K562 (cell line): ENCODE data around the gene RNF26. TPM values are rescaled to one million over a fixed set of nuclear protein-coding genes. Genes with fewer than 3 reads are reported as not detected.

Experiments used
- ATAC-seq: fragments of 200-7000 bp; cut with Tn5 transposase; 3 replicates; pipeline ENCODE4 v1.9.1; 2020; ENCODE audit warnings: moderate library complexity
- BruUV-seq: library from RNA; stranded (reverse); fragments of 400-500 nt; replicated peaks from 2 replicates; lab custom pipeline; 2021; lab: Mats Ljungman, UMichigan
- CTCF ChIA-PET: fragments of 300-600 bp; formaldehyde crosslinking; extraction: SDS; loops from one replicate; lab custom pipeline; 2021; ENCODE audit warnings: low intra/inter-chr PET ratio; lab: Yijun Ruan, JAX
- POLR2A ChIA-PET: fragments of 300-600, 350-650 bp; sonication (Branson Sonifier 250); formaldehyde crosslinking; extraction: SDS; loops from one replicate; lab custom pipeline; 2021; ENCODE audit warnings: antibody characterized with exemption, inconsistent platforms; lab: Yijun Ruan, JAX
- DNase-seq, 4 experiments: peaks; one replicate each; pipeline versions ENCODE4 v3.0.0 to v3.0.0-alpha.2; 2011 to 2018; ENCODE audit warnings: low spot score in 3 of 4, mixed read lengths in 3 of 4; ENCODE audit errors: extremely low read depth in 1 of 4
- FAIRE-seq: peaks from 2 replicates; lab custom pipeline; 2011; peaks lifted over from hg19 to GRCh38; lab: Jason Lieb, UNC
- H2AFZ ChIP-seq: 2 replicates; pipeline ENCODE4 v1.6.0; 2011; ENCODE audit warnings: low read depth, low read length, control low read depth, inconsistent platforms
- H3K27ac ChIP-seq: fragments of 200-600 bp; 3 replicates; pipeline ENCODE4 v1.8.0; 2011; ENCODE audit warnings: low read depth, mild to moderate bottlenecking, control low read depth, inconsistent platforms, low read length, moderate library complexity, mixed read lengths; ENCODE audit errors: extremely low read depth
- H3K27me3 ChIP-seq, 2 experiments: fragments of 300-600 bp in 1 of 2; 2 replicates in 1 of 2; 3 replicates in 1 of 2; pipeline versions ENCODE4 v1.6.0 to v1.8.0; 2011; ENCODE audit warnings: inconsistent platforms in 2 of 2, low read length in 2 of 2, mild to moderate bottlenecking in 1 of 2, mixed read lengths in 1 of 2, moderate library complexity in 1 of 2; ENCODE audit not compliant: control insufficient read depth in 2 of 2, insufficient read depth in 2 of 2
- H3K36me3 ChIP-seq: fragments of 300-600 bp; 3 replicates; pipeline ENCODE4 v1.8.0; 2011; ENCODE audit warnings: mild to moderate bottlenecking, low read length, inconsistent platforms; ENCODE audit not compliant: control insufficient read depth, insufficient read depth
- H3K4me1 ChIP-seq, 2 experiments: fragments of 200-600 bp in 1 of 2; replicated peaks in 1 of 2; 2 replicates in 1 of 2; 3 replicates in 1 of 2; pipeline versions ENCODE4 v1.5.1 to v1.8.0; 2011; ENCODE audit warnings: inconsistent platforms in 2 of 2, low read length in 2 of 2, mild to moderate bottlenecking in 1 of 2, mixed read lengths in 1 of 2, moderate library complexity in 1 of 2; ENCODE audit not compliant: control insufficient read depth in 2 of 2, insufficient read depth in 2 of 2
- H3K4me2 ChIP-seq: 2 replicates; pipeline ENCODE4 v1.6.1; 2011; ENCODE audit warnings: low read length, control low read depth, inconsistent platforms, mixed read lengths; ENCODE audit not compliant: insufficient read depth
- H3K4me3 ChIP-seq: fragments of 200-600 bp; sonication (generic), shearing (Covaris generic); 2 replicates; pipeline ENCODE4 v1.5.1; 2016; ENCODE audit warnings: control low read depth, inconsistent platforms
- H3K79me2 ChIP-seq: fragments of 200-600 bp; 3 replicates; pipeline ENCODE4 v1.8.0; 2011; ENCODE audit warnings: low read length, inconsistent platforms; ENCODE audit not compliant: control insufficient read depth, insufficient read depth
- H3K9ac ChIP-seq, 2 experiments: 2 replicates each; pipeline versions ENCODE4 v1.6.0 to v1.6.1; 2011; ENCODE audit warnings: low read depth in 2 of 2, low read length in 2 of 2, control low read depth in 1 of 2, inconsistent platforms in 1 of 2, mild to moderate bottlenecking in 1 of 2, mixed read lengths in 1 of 2; ENCODE audit not compliant: insufficient read depth in 1 of 2
- H3K9me1 ChIP-seq: one replicate; pipeline ENCODE4 v1.6.0; 2011; ENCODE audit warnings: inconsistent platforms, mild to moderate bottlenecking, low read length, moderate library complexity; ENCODE audit not compliant: control insufficient read depth, insufficient read depth
- H3K9me3 ChIP-seq: replicated peaks from 2 replicates; pipeline ENCODE4 v1.5.1; 2011; ENCODE audit warnings: low read depth, low read length, inconsistent platforms; ENCODE audit not compliant: control insufficient read depth, insufficient read depth
- H4K20me1 ChIP-seq: replicated peaks from 2 replicates; pipeline ENCODE4 v1.6.1; 2011; ENCODE audit warnings: low read length, inconsistent platforms, mixed read lengths; ENCODE audit not compliant: control insufficient read depth, insufficient read depth
- CEBPZ ChIP-seq: fragments of 150-350 bp; IDR thresholded peaks from 2 replicates; pipeline ENCODE4 v1.6.1; 2014; ENCODE audit warnings: low read depth, mild to moderate bottlenecking, low read length, borderline replicate concordance
- CTCF ChIP-seq, 3 experiments: IDR thresholded peaks in 2 of 3; conservative IDR thresholded peaks in 1 of 3; 2 replicates each; pipeline ENCODE4 v1.5.1; 2011 to 2012; ENCODE audit warnings: low read length in 3 of 3, mild to moderate bottlenecking in 3 of 3, control low read depth in 2 of 3, improper control_type of control experiment in 1 of 3, inconsistent platforms in 1 of 3, low read depth in 1 of 3, mixed read lengths in 1 of 3, moderate library complexity in 1 of 3; ENCODE audit not compliant: insufficient read depth in 2 of 3
- KDM5B ChIP-seq: fragments of 200-600 bp; sonication (generic); IDR thresholded peaks from 2 replicates; pipeline ENCODE4 v1.6.1; 2012; ENCODE audit warnings: low read depth, mild to moderate bottlenecking, moderate library complexity, low read length, control low read depth, inconsistent platforms; ENCODE audit not compliant: insufficient replicate concordance
- MYNN ChIP-seq, 2 experiments: sonication (generic); formaldehyde crosslinking in 1 of 2; IDR thresholded peaks; 2 replicates each; pipeline versions ENCODE4 v1.5.0 to v1.6.1; 2016 to 2020; ENCODE audit warnings: antibody characterized with exemption in 1 of 2, missing genetic modification reagents in 1 of 2
- NBN ChIP-seq: fragments of 450-650 bp; IDR thresholded peaks from 2 replicates; pipeline ENCODE4 v1.6.1; 2016; ENCODE audit warnings: low read depth, mild to moderate bottlenecking
- POLR2AphosphoS2 ChIP-seq: IDR thresholded peaks from 2 replicates; pipeline ENCODE4 v1.6.1; 2012; ENCODE audit warnings: low read length, improper control_type of control experiment
- SMAD3 ChIP-seq: fragments of 450-650 bp; formaldehyde crosslinking; conservative IDR thresholded peaks from 2 replicates; pipeline ENCODE4 v1.4.0; 2020; ENCODE audit warnings: mild to moderate bottlenecking
- SMC3 ChIP-seq: conservative IDR thresholded peaks from 2 replicates; pipeline ENCODE4 v1.6.1; 2011; ENCODE audit warnings: low read depth, low read length, improper control_type of control experiment; ENCODE audit not compliant: insufficient read depth
- TEAD2 ChIP-seq: fragments of 450-650 bp; IDR thresholded peaks from 2 replicates; pipeline ENCODE4 v1.6.1; 2016; ENCODE audit warnings: missing genetic modification characterization, control low read depth, missing compliant biosample characterization
- UBTF ChIP-seq, 2 experiments: IDR thresholded peaks; 2 replicates each; pipeline ENCODE4 v1.6.1; 2012; ENCODE audit warnings: improper control_type of control experiment in 2 of 2, low read depth in 2 of 2, low read length in 2 of 2, borderline replicate concordance in 1 of 2
- ZNF551 ChIP-seq: fragments of 250-450 bp; sonication (Bioruptor Pico); IDR thresholded peaks from 2 replicates; pipeline ENCODE4 v1.5.0; 2021; ENCODE audit warnings: mild to moderate bottlenecking, moderate library complexity
- ZNF75A ChIP-seq: fragments of 450-650 bp; formaldehyde crosslinking; IDR thresholded peaks from 2 replicates; pipeline ENCODE4 v1.4.0; 2020; ENCODE audit warnings: mild to moderate bottlenecking
- WGBS: fragments of 100-300 bp; shearing (Covaris generic); methylation state at CpG from one replicate; pipeline ENCODE4 v1.1.6; 2016; ENCODE audit warnings: low coverage, mixed read lengths; ENCODE audit not compliant: insufficient coverage; ENCODE audit errors: missing lambda C conversion rate; 5-methylcytosine and 5-hydroxymethylcytosine counted together
- in situ Hi-C: fragments of 300-500 bp; cut with MboI; formaldehyde crosslinking; loops from 4 replicates; pipeline ENCODE4 v1.15.0; 2018; ENCODE audit warnings: inconsistent platforms, mixed read lengths
- intact Hi-C: fragments of 100-400 bp; cut with micrococcal nuclease; formaldehyde crosslinking; loops from 2 replicates; pipeline ENCODE4 v1.14.2; 2022
- polyA plus RNA-seq, 8 experiments: library from polyadenylated mRNA; depleted of rRNA in 4 of 8; stranded (reverse) in 5 of 8; unstranded in 3 of 8; fragments of >200 nt; fragmentation: Nextera tagmentation in 2 of 8; fragmentation: Illumina TruSeq in 1 of 8; extraction: Ambion mirVana in 2 of 8; extraction: Trizol in 1 of 8; gene quantifications; 2 replicates each; pipeline versions ENCODE4 v1.2.1 to v1.2.3, GENCODE V29; 2011 to 2014; ENCODE audit warnings: inconsistent platforms in 1 of 8, missing spikeins in 1 of 8
- total RNA-seq, 7 experiments: library from RNA; depleted of rRNA in 6 of 7; stranded (reverse); fragments of >200 nt in 6 of 7; fragmentation: Illumina TruSeq in 2 of 7; extraction: Trizol in 2 of 7; gene quantifications; 2 replicates each; pipeline versions ENCODE4 v1.2.1 to v1.2.3, GENCODE V29; 2011 to 2021; ENCODE audit warnings: low replicate concordance in 1 of 7

RNF26 gene
- total and polyA plus RNA-seq, 9 of the 15 experiments (the other 6 are each of a cell fraction or from before 2014, with no cell fraction given): 5.3 to 53.6 (median 12.7) TPM

- ATAC-seq: peak; percentile 58
- no peaks in the 10 kb centered on the region; the same call in 1 of the 2 replicates for H3K9me3 ChIP-seq
- intact Hi-C loops: loop anchor here (5.0 kb wide), 1 partner anchor 272 kb away; the partner anchor contains the start of gene C2CD2L
- H3K36me3 ChIP-seq: peaks cover 10% of the 10 kb centered on the region; the same call in 1 of the 3 replicates
- in situ Hi-C loops: no loop called here
- H3K4me2 ChIP-seq: peak overlapping the region; percentile 71
- peaks cover 64 to 72% of the 10 kb centered on the region in 2 experiments for H3K4me1 ChIP-seq
- H4K20me1 ChIP-seq: peaks cover 5% of the 10 kb centered on the region; the same call in 1 of the 2 replicates
- peak overlapping the region; percentile 26 for H3K4me3 ChIP-seq
- H3K27ac ChIP-seq: peak overlapping the region; percentile 72
- H2AFZ ChIP-seq: 0 out of 2 replicates have a peak overlapping the region, but pooled peaks have one; percentile 57
- H3K79me2 ChIP-seq: peaks cover 25% of the 10 kb centered on the region
- ChIA-PET CTCF (interaction anchor here (4.2 kb wide), 1 partner anchor 22 kb away, joined by 27 read pairs; no protein-coding TSS in a partner anchor), POLR2A (interaction anchor here (0.6 to 6.0 kb wide), 10 partner anchors 11 to 284 kb away, joined by 3 to 34 read pairs (median 3); no protein-coding TSS in a partner anchor)
- H3K9ac ChIP-seq: peak overlapping the region; percentile 66 to 73
- H3K9me1 ChIP-seq: no peaks in the 10 kb centered on the region
- FAIRE-seq: peak; percentile 76
- DNase-seq: peak in 3 of 4 experiments; percentile 23 to 85 (median 64)
- H3K27me3 ChIP-seq: no peaks in the 10 kb centered on the region
- under 1% methylated on average over 9 of the region's 10 CpGs for WGBS
- no TSS peak for BruUV-seq
- TF ChIP-seq POLR2AphosphoS2 (no peak), TEAD2 (tag) (peak; percentile 65; the same call in 1 of the 2 replicates), ZNF551 (CRISPR knock-in tag) (no peak), KDM5B (peak; percentile 40), NBN (0 out of 2 replicates have a peak, but pooled peaks have one; percentile 31), UBTF (IDR thresholded peaks at IDR 0.05; ENCODE audit: borderline replicate concordance in 1 of 2, low read depth in 2 of 2, low read length in 2 of 2) (0 out of 4 replicates have a peak, but pooled peaks have one; percentile 28 to 48), CEBPZ (no peak), CTCF (IDR thresholded peaks at IDR 0.05 in 2 of 3, conservative IDR thresholded peaks at IDR 0.05 in 1 of 3; ENCODE audit: insufficient read depth in 2 of 3, low read depth in 1 of 3, low read length in 3 of 3) (no peak), ZNF75A (CRISPR knock-in tag) (no peak), SMAD3 (no peak), SMC3 (no peak), MYNN (IDR thresholded peaks at IDR 0.05) (0 out of 2 replicates have a peak, but pooled peaks have one; percentile 36), MYNN (CRISPR knock-in tag; IDR thresholded peaks at IDR 0.05) (no peak)
Measured at GRCh38 chr11:119378851-119379465, 44.6 kb downstream of the RNF26 start.
